Heart right ventricle (tissue), 16 donors: ENCODE results near the gene RAB6B. TPM values are rescaled to one million over a fixed set of nuclear protein-coding genes. Genes with fewer than 3 reads are reported as not detected.

Experiments used
- ATAC-seq, 8 donors: fragments of 200-7000 bp; cut with Tn5 transposase; one replicate each; pipeline ENCODE4 v1.9.1; 2020; ENCODE audit warnings: mild to moderate bottlenecking in 8 of 8, moderate library complexity in 8 of 8, moderate number of reproducible peaks in 1 of 8
- DNase-seq, 2 donors: peaks; one replicate each; pipeline ENCODE4 v3.0.0-alpha.2; 2020
- H3K27ac ChIP-seq, 10 donors: fragments of 200-600 bp; sonication (generic) in 2 of 10; one replicate each; pipeline versions ENCODE4 v1.5.0 to v1.8.0; 2020 to 2022; ENCODE audit warnings: mild to moderate bottlenecking in 3 of 10
- H3K27me3 ChIP-seq, 7 donors: fragments of 200-600 bp; one replicate each; pipeline ENCODE4 v1.8.0; 2021 to 2022; ENCODE audit warnings: mild to moderate bottlenecking in 2 of 7
- H3K36me3 ChIP-seq, 9 donors: fragments of 200-600 bp; sonication (generic) in 1 of 9; one replicate each; pipeline versions ENCODE4 v1.5.0 to v1.8.0; 2020 to 2022; ENCODE audit warnings: mild to moderate bottlenecking in 2 of 9
- H3K4me1 ChIP-seq, 9 donors: fragments of 200-600 bp; sonication (generic) in 1 of 9; one replicate each; pipeline versions ENCODE4 v1.5.0 to v1.8.0; 2020 to 2022; ENCODE audit warnings: mild to moderate bottlenecking in 4 of 9
- H3K4me3 ChIP-seq, 10 donors: fragments of 200-600 bp; sonication (generic) in 2 of 10; one replicate each; pipeline versions ENCODE4 v1.5.0 to v1.8.0; 2020 to 2022; ENCODE audit warnings: mild to moderate bottlenecking in 7 of 10, moderate library complexity in 2 of 10
- H3K9me3 ChIP-seq, 11 donors: fragments of 200-600 bp in 10 of 11; sonication (generic) in 2 of 11; one replicate each; pipeline versions ENCODE4 v1.5.0 to v1.8.0; 2013 to 2022; ENCODE audit warnings: mild to moderate bottlenecking in 2 of 11, control low read depth in 1 of 11, moderate library complexity in 1 of 11
- CTCF ChIP-seq, 9 donors: fragments of 200-600 bp; sonication (generic) in 2 of 9; IDR thresholded peaks; one replicate each; pipeline versions ENCODE4 v1.5.0 to v1.8.0; 2021 to 2022; ENCODE audit warnings: antibody characterized with exemption in 9 of 9, mild to moderate bottlenecking in 5 of 9, moderate library complexity in 1 of 9
- whole genome bisulfite sequencing, 2 donors: extraction: QIAGEN DNeasy Blood & Tissue Kit; methylation state at CpG; one replicate each; pipeline ENCODE4 v1.1.7; 2013; ENCODE audit warnings: inconsistent platforms in 1 of 2; 5-methylcytosine and 5-hydroxymethylcytosine counted together
- intact Hi-C, 10 donors: fragments of 100-400 bp; cut with DNase I; formaldehyde crosslinking; loops; one replicate each; pipeline versions ENCODE4 v1.11.1 to v1.14.2; 2022
- polyA plus RNA-seq, 2 donors: library from polyadenylated mRNA; stranded (reverse); fragments of 200-250 nt; gene quantifications; one replicate each; pipeline ENCODE4 v1.2.3, GENCODE V29; 2013
- total RNA-seq, 10 donors: library from RNA; stranded (reverse); fragmentation: NEBNext Ultra II Directional in 3 of 10; extraction: Animal tissue kit (Norgen Biotek cat#: 25700) in 3 of 10; gene quantifications; one replicate each; pipeline versions ENCODE4 v1.2.1 to v1.2.4, GENCODE V29; 2021 to 2023
- donor health status: Arrhythmogenic right ventricular cardiomyopathy.
- donor health status: ischemic (EF 13 %, LVEDD 7.1; RV severe dilation, severe dysfunction).
- donor health status: healthy with polysubstance abuse.
- donor health status: DM: no; HTN: yes; CAD: no.
- donor health status: DM: no; HTN: no; CAD: no.
- donor health status: ischemic (EF 25% LVEDD 6.9; RV normal size, moderate dysfunction).
- donor health status: ischemic (EF 25% LVEDD 5.7; RV mildly dilated, moderate dysfunction).
- donor health status: healthy.
- donor health status: DM: yes; HTN: yes; CAD: no.
- donor health status: Ischemic cardiomyopathy.
- donor health status: ischemic (EF 35%, LVEDD 5.7; RV mildly dilated, moderate dysfunction).
- donor health status: nonischemic (EF 11% LVEDD 7.7; RV severe dilation, severe dysfunction).
- donor health status: DM: yes; HTN: yes; CAD: no.
- donor health status: PGD.
- donor health status: ischemic (EF 29% LVEDD 5.4; RV normal size, mild dysfunction).
- donor health status: nonischemic (EF 23%, LVEDD 6.1; RV moderate dilation, normal function).

Gene RAB6B
- total and polyA plus RNA-seq, 12 donors: 7.0 to 73.8 (median 44.2) TPM

- intact Hi-C loops: loop anchor here in 9 of 10 donors (1.0 to 10.0 kb wide), 8 partner anchors 108 to 1192 kb away; partner anchors contain the start of gene TOPBP1 (in 4 of the 9)
- ATAC-seq (peak in 5 of 8 donors; percentile 10 to 37 (median 27)), DNase-seq (no peak)
- Histone ChIP-seq H3K36me3 (no peaks in the 10 kb centered on the region), H3K27ac (peak overlapping the region in 2 of 10 donors; percentile 12 to 23), H3K9me3 (no peaks in the 10 kb centered on the region), H3K27me3 (peaks cover 0 to 10% (median 0%) of the 10 kb centered on the region in 7 donors), H3K4me3 (peak overlapping the region; percentile 9 to 73 (median 59)), H3K4me1 (peaks cover 3 to 12% (median 9%) of the 10 kb centered on the region in 9 donors)
- 21 to 23% methylated on average over 34 of the region's 34 CpGs for WGBS, 2 donors
- no peak for TF ChIP-seq CTCF (IDR thresholded peaks at IDR 0.05)
These were observed 31.3 kb upstream of the RAB6B start for GRCh38 chr3:133926736-133927539.

GRCh38 chr3:133925960-133926735 is 30.5 kb upstream of the RAB6B start:
- TF ChIP-seq CTCF (IDR thresholded peaks at IDR 0.05): no peak
- no peak for ATAC-seq
- intact Hi-C loops: loop anchor here in 8 of 10 donors (2.0 to 10.0 kb wide), 7 partner anchors 107 to 1191 kb away; partner anchors contain the start of gene TOPBP1 (in 4 of the 8)

GRCh38 chr3:133924041-133924440 is 28.4 kb upstream of the RAB6B start:
- no peaks in the 10 kb centered on the region for H3K36me3 ChIP-seq
- ATAC-seq (no peak), DNase-seq (no peak)
- no peak overlapping the region for H3K4me3 ChIP-seq
- TF ChIP-seq CTCF (IDR thresholded peaks at IDR 0.05): no peak
- H3K27ac ChIP-seq: no peak overlapping the region
- peaks cover 3 to 12% (median 9%) of the 10 kb centered on the region in 9 donors for H3K4me1 ChIP-seq
- H3K9me3 ChIP-seq: no peaks in the 10 kb centered on the region
- intact Hi-C loops: loop anchor here in 4 of 10 donors (10.0 kb wide), 3 partner anchors 249 to 1189 kb away; partner anchors contain the start of gene TOPBP1 (in 3 of the 4)
- WGBS, 2 donors: 72 to 73% methylated on average over 4 of the region's 4 CpGs
- peaks cover 0 to 11% (median 0%) of the 10 kb centered on the region in 7 donors for H3K27me3 ChIP-seq

More at GRCh38 chr3:133925960-133926735, 30.5 kb upstream of the RAB6B start:
- H3K27me3 ChIP-seq: peaks cover 0 to 10% (median 0%) of the 10 kb centered on the region in 7 donors
- peaks cover 3 to 12% (median 9%) of the 10 kb centered on the region in 9 donors for H3K4me1 ChIP-seq
- H3K36me3 ChIP-seq: no peaks in the 10 kb centered on the region
- no peak for DNase-seq
- 96% methylated on average over 10 of the region's 10 CpGs for WGBS, 2 donors
- H3K9me3 ChIP-seq: no peaks in the 10 kb centered on the region
- no peak overlapping the region for H3K27ac ChIP-seq
- no peak overlapping the region for H3K4me3 ChIP-seq

GRCh38 chr3:133921592-133921991 is 25.9 kb upstream of the RAB6B start:
- no peaks in the 10 kb centered on the region for H3K9me3 ChIP-seq
- no peak for DNase-seq
- no peak overlapping the region for H3K27ac ChIP-seq
- TF ChIP-seq CTCF (IDR thresholded peaks at IDR 0.05): no peak
- H3K4me3 ChIP-seq: no peak overlapping the region
- no peaks in the 10 kb centered on the region for H3K4me1 ChIP-seq
- no peak for ATAC-seq
- intact Hi-C loops: loop anchor here in 4 of 10 donors (10.0 kb wide), 3 partner anchors 247 to 1187 kb away; partner anchors contain the start of gene TOPBP1 (in 3 of the 4)
- peaks cover 0 to 14% (median 4%) of the 10 kb centered on the region in 7 donors for H3K27me3 ChIP-seq
- WGBS, 2 donors: 95 to 97% methylated on average over 1 of the region's 1 CpG
- no peaks in the 10 kb centered on the region for H3K36me3 ChIP-seq
